ENCODE results near the gene EPHA10.
"Not testable (repeated sequence)": the region's sequence is repeated elsewhere in the genome, so short reads cannot be mapped to it uniquely, and the experiment has no call there.

GRCh38 chr1:37687764-37688163 lies 77.2 kb downstream of the EPHA10 start:
- not testable (repeated sequence) for TF ChIP-seq CTCF (IDR thresholded peaks at IDR 0.05; ENCODE audit: insufficient read depth, low read length); REST (IDR thresholded peaks at IDR 0.05; ENCODE audit: insufficient replicate concordance, low read depth); GABPA (IDR thresholded peaks at IDR 0.05; ENCODE audit: low read depth)
